Liver (tissue), 9 donors: Measurements from ENCODE around the gene ALG6. TPM values are rescaled to one million over a fixed set of nuclear protein-coding genes. Genes with fewer than 3 reads are reported as not detected.

ENCODE experiments used
- DNase-seq: peaks from one replicate; pipeline ENCODE4 v3.0.0-alpha.2; 2017; ENCODE audit warnings: low spot score
- H3K27ac ChIP-seq, 2 donors: one replicate each; pipeline ENCODE4 v1.7.0; 2013; ENCODE audit warnings: inconsistent platforms in 2 of 2, low read length in 2 of 2, control low read depth in 1 of 2, low read depth in 1 of 2, mild to moderate bottlenecking in 1 of 2
- H3K27me3 ChIP-seq, 4 donors: one replicate each; pipeline versions ENCODE4 v1.6.1 to v1.7.0; 2013; ENCODE audit warnings: low read length in 3 of 4, inconsistent platforms in 1 of 4, mild to moderate bottlenecking in 1 of 4, moderate library complexity in 1 of 4; ENCODE audit not compliant: control insufficient read depth in 4 of 4, insufficient read depth in 4 of 4
- H3K36me3 ChIP-seq, 4 donors: one replicate each; pipeline versions ENCODE4 v1.6.1 to v1.7.0; 2013; ENCODE audit warnings: low read length in 3 of 4, mild to moderate bottlenecking in 3 of 4, low read depth in 1 of 4, moderate library complexity in 1 of 4; ENCODE audit not compliant: control insufficient read depth in 4 of 4, insufficient read depth in 3 of 4
- H3K4me1 ChIP-seq, 4 donors: one replicate each; pipeline versions ENCODE4 v1.6.1 to v1.7.0; 2013; ENCODE audit warnings: low read length in 3 of 4, mild to moderate bottlenecking in 3 of 4, moderate library complexity in 1 of 4; ENCODE audit not compliant: control insufficient read depth in 4 of 4, insufficient read depth in 4 of 4
- H3K4me3 ChIP-seq, 3 donors: one replicate each; pipeline versions ENCODE4 v1.6.1 to v1.7.0; 2013; ENCODE audit warnings: low read length in 3 of 3, control low read depth in 1 of 3, low read depth in 1 of 3, mild to moderate bottlenecking in 1 of 3
- H3K9ac ChIP-seq, 2 donors: one replicate each; pipeline ENCODE4 v1.7.0; 2013; ENCODE audit warnings: low read length in 2 of 2, mild to moderate bottlenecking in 2 of 2, moderate library complexity in 2 of 2, control low read depth in 1 of 2, low read depth in 1 of 2
- H3K9me3 ChIP-seq, 4 donors: one replicate each; pipeline versions ENCODE4 v1.6.1 to v1.7.0; 2013; ENCODE audit warnings: low read length in 3 of 4; ENCODE audit not compliant: control insufficient read depth in 4 of 4
- EGR1 ChIP-seq, 2 donors: IDR thresholded peaks; 2 replicates each; pipeline ENCODE4 v1.6.1; 2016 to 2018; ENCODE audit warnings: antibody characterized with exemption in 2 of 2, low read depth in 2 of 2
- FOXA1 ChIP-seq: IDR thresholded peaks from 2 replicates; pipeline ENCODE4 v1.6.1; 2016; ENCODE audit warnings: antibody characterized with exemption
- GABPA ChIP-seq, 2 donors: IDR thresholded peaks in 1 of 2; conservative IDR thresholded peaks in 1 of 2; 2 replicates each; pipeline ENCODE4 v1.6.1; 2016; ENCODE audit warnings: antibody characterized with exemption in 2 of 2, mild to moderate bottlenecking in 1 of 2, moderate library complexity in 1 of 2
- HNF4A ChIP-seq, 2 donors: conservative IDR thresholded peaks; 2 replicates each; pipeline ENCODE4 v1.6.1; 2016; ENCODE audit warnings: antibody characterized with exemption in 2 of 2, mild to moderate bottlenecking in 2 of 2
- HNF4G ChIP-seq: IDR thresholded peaks from 2 replicates; pipeline ENCODE4 v1.6.1; 2016; ENCODE audit warnings: antibody characterized with exemption
- JUND ChIP-seq, 2 donors: IDR thresholded peaks; 2 replicates each; pipeline ENCODE4 v1.6.1; 2016; ENCODE audit warnings: antibody characterized with exemption in 2 of 2
- MAX ChIP-seq: IDR thresholded peaks from 2 replicates; pipeline ENCODE4 v1.6.1; 2016; ENCODE audit warnings: antibody characterized with exemption
- RAD21 ChIP-seq, 2 donors: IDR thresholded peaks; 2 replicates each; pipeline ENCODE4 v1.6.1; 2016; ENCODE audit warnings: antibody characterized with exemption in 2 of 2, mild to moderate bottlenecking in 2 of 2
- RXRA ChIP-seq, 2 donors: IDR thresholded peaks; 2 replicates each; pipeline ENCODE4 v1.6.1; 2017 to 2018; ENCODE audit warnings: antibody characterized with exemption in 2 of 2, mild to moderate bottlenecking in 1 of 2
- TAF1 ChIP-seq: conservative IDR thresholded peaks from 2 replicates; pipeline ENCODE4 v1.6.1; 2016; ENCODE audit warnings: antibody characterized with exemption, mild to moderate bottlenecking
- YY1 ChIP-seq: IDR thresholded peaks from 2 replicates; pipeline ENCODE4 v1.6.1; 2016; ENCODE audit warnings: antibody characterized with exemption, mild to moderate bottlenecking
- WGBS: extraction: QIAGEN DNeasy Blood & Tissue Kit; methylation state at CpG from one replicate; pipeline ENCODE4 v1.1.7; 2013; 5-methylcytosine and 5-hydroxymethylcytosine counted together
- polyA plus RNA-seq, 2 donors: library from polyadenylated mRNA; stranded (reverse) in 1 of 2; unstranded in 1 of 2; fragments of 200-250 nt in 1 of 2; fragments of >200 nt in 1 of 2; fragmentation: Nextera tagmentation in 1 of 2; extraction: Ambion mirVana in 1 of 2; gene quantifications; one replicate each; pipeline versions ENCODE4 v1.2.1 to v1.2.3, GENCODE V29; 2013 to 2015
- total RNA-seq, 2 donors: library from RNA; depleted of rRNA; stranded (reverse); fragments of >200 nt; gene quantifications; one replicate each; pipeline ENCODE4 v1.2.3, GENCODE V29; 2014
- donor health status: healthy.
- donor health status: healthy.
- donor health status: healthy.
- donor health status: healthy.
- donor health status: healthy.

The ALG6 gene
- total RNA-seq (10 to 100 TPM in 1 of 2 donors, 1 to 10 TPM in 1; 8.5 to 13.2 TPM), polyA plus RNA-seq (1 to 10 TPM; 4.6 TPM)

GRCh38 chr1:63367215-63368103 is at the start of gene ALG6:
Gene ALG6 (plus strand): TSS chr1:63367627. CDS start chr1:63370978, 3,351 bp downstream.
- H3K36me3 ChIP-seq, result peaks cover 0 to 3% (median 0%) of the 10 kb centered on the region in 4 donors
- H3K27ac ChIP-seq, result peak within 1 kb of the TSS; percentile 72 to 79
- no peaks in the 10 kb centered on the region for H3K9me3 ChIP-seq
- H3K4me1 ChIP-seq, result peaks cover 0 to 12% (median 5%) of the 10 kb centered on the region in 4 donors
- TF ChIP-seq MAX, result peak; percentile 41
- no peak for TF ChIP-seq FOXA1
- peak in 1 of 2 donors; percentile 41 for TF ChIP-seq RXRA (IDR thresholded peaks at IDR 0.05)
- TF ChIP-seq HNF4A (conservative IDR thresholded peaks at IDR 0.05), result peak in 1 of 2 donors; percentile 7
- TF ChIP-seq YY1, result peak; percentile 15
- TF ChIP-seq EGR1 (IDR thresholded peaks at IDR 0.05; ENCODE audit: low read depth in 2 of 2), result peak in 1 of 2 donors; percentile 64
- peak within 1 kb of the TSS; percentile 68 to 91 (median 89) for H3K4me3 ChIP-seq
- peak; percentile 96 for DNase-seq
- WGBS, result under 1% methylated on average over 77 of the region's 77 CpGs
- H3K9ac ChIP-seq, result peak within 1 kb of the TSS; percentile 2 to 10
- H3K27me3 ChIP-seq, result no peaks in the 10 kb centered on the region

GRCh38 chr1:63317817-63318152 is 49.6 kb upstream of the ALG6 start:
- Histone ChIP-seq H3K9me3 (peaks cover 0 to 8% (median under 1%) of the 10 kb centered on the region in 4 donors), H3K27me3 (peaks cover 5 to 28% (median 14%) of the 10 kb centered on the region in 4 donors), H3K27ac (no peak overlapping the region), H3K4me1 (peaks cover 4 to 27% (median 15%) of the 10 kb centered on the region in 4 donors), H3K36me3 (no peaks in the 10 kb centered on the region), H3K4me3 (peak overlapping the region in 1 of 3 donors; percentile 44), H3K9ac (no peak overlapping the region)
- TF ChIP-seq JUND (IDR thresholded peaks at IDR 0.05), result no peak
- WGBS, result 12% methylated on average over 14 of the region's 14 CpGs
- DNase-seq, result no peak

GRCh38 chr1:63318201-63318979 is 49.0 kb upstream of the ALG6 start:
- Histone ChIP-seq H3K4me3 (no peak overlapping the region), H3K27me3 (peaks cover 7 to 28% (median 16%) of the 10 kb centered on the region in 4 donors), H3K27ac (no peak overlapping the region), H3K4me1 (peaks cover 4 to 32% (median 19%) of the 10 kb centered on the region in 4 donors), H3K9me3 (peaks cover 0 to 13% (median under 1%) of the 10 kb centered on the region in 4 donors), H3K36me3 (no peaks in the 10 kb centered on the region), H3K9ac (no peak overlapping the region)
- WGBS, result 20% methylated on average over 28 of the region's 28 CpGs
- no peak for DNase-seq
- TF ChIP-seq TAF1 (no peak), RAD21 (IDR thresholded peaks at IDR 0.05) (no peak), HNF4G (no peak), GABPA (IDR thresholded peaks at IDR 0.05 in 1 of 2, conservative IDR thresholded peaks at IDR 0.05 in 1 of 2) (no peak)
